GM18526 (cell line): ENCODE results near the gene MTG1.

ENCODE experiments used
- POLR2A ChIP-seq: IDR thresholded peaks from 3 replicates; pipeline ENCODE4 v1.6.1; 2011; ENCODE audit not compliant: insufficient read length; ENCODE audit errors: extremely low read depth

The MTG1 gene

DNA sequence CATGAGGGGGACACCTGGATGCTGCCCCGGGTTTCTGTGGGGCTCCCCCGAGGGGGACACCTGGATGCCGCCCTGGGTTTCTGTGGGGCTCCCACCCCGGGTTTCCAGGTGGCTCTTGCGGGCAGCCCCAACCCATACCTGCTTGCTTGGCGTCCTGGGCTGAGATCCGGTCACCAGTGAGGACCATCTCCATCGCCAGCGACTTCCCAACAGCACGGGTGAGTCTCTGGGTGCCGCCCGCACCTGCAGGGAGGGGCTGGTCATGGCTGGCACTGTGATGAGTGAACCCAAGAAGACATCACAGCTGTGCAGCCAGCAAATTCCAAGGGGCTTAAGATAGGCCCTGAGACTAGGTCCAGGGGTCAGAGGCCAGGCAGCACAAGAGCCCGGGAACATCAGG, 27.2 kb upstream of the MTG1 start:
- TF ChIP-seq POLR2A: no peak

DNA sequence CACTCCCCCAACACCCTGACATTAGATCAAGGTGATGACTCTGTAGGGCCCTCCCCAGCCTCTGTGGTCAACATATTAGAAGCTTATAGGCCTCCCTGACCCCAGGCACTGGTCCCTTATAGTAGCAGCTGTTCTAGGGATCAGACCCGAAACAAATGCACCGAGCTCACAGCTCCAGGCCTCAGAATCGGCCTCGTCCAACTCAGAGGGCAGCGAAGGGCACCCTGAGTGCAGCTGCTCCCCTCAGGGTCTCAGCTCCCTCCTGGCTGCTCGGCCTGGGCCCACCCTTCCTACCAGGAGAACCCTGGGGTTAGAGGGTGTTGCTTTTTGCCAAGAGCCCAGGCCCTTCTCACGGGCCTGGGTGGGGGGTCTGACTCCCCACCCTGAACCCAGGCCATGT, 25.8 kb upstream of the MTG1 start:
- no peak for TF ChIP-seq POLR2A

DNA sequence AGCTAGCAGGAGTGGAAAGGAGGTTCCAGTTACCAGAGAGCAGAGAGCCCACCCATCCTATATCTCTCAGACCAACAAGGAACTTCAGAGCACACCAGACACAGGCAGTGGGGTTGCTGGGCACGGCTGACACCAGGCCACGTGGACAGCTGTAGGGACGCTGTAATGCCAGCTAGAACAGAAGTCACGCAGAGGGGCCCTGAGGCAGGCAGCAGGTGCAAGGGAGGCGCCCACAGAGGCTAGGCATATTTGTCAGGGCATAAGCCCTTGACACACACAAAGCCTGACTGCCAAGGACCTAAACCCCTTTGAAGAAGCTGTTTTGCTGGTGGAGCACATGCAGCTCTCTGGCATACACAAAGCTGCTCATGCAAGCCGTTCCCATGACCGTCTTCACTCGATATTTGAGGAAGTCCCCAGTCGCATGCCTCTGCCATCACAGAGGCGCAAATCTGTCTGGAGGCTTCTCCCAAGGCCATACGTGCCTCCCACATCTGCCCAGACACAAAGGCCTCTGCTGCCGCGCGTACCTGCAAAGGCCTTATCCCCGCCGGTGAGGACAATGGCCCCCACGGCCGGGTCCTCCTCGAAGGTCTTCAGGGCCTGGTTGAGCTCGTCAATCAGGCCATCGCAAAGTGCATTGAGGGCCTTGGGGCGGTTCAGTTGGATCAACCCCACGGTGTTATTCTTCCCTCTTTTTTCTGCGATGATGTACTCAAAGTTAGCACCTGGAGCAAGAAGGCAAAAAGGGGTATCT, 23.7 kb upstream of the MTG1 start:
- TF ChIP-seq POLR2A: no peak

DNA sequence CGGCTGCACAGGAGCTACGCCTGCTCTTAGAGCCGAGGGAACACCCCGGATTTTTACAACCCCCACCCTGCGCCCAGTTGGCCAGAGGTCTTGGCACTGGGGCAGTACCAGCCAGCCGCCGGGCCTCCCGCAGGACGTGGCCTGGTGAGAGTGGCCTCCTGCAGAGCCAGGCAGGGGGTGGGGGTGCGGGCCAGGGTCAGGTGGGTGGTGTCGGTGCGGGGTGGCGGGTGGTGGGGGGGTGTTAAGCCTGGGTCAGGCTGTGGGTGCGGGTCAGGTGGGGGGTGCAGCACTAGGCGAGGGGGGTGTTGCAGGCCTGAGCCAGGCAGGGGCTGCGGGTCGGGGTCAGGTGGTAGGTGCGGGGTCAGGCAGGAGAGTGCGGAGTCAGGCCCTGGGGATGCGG, 21.4 kb upstream of the MTG1 start:
- no peak for TF ChIP-seq POLR2A

DNA sequence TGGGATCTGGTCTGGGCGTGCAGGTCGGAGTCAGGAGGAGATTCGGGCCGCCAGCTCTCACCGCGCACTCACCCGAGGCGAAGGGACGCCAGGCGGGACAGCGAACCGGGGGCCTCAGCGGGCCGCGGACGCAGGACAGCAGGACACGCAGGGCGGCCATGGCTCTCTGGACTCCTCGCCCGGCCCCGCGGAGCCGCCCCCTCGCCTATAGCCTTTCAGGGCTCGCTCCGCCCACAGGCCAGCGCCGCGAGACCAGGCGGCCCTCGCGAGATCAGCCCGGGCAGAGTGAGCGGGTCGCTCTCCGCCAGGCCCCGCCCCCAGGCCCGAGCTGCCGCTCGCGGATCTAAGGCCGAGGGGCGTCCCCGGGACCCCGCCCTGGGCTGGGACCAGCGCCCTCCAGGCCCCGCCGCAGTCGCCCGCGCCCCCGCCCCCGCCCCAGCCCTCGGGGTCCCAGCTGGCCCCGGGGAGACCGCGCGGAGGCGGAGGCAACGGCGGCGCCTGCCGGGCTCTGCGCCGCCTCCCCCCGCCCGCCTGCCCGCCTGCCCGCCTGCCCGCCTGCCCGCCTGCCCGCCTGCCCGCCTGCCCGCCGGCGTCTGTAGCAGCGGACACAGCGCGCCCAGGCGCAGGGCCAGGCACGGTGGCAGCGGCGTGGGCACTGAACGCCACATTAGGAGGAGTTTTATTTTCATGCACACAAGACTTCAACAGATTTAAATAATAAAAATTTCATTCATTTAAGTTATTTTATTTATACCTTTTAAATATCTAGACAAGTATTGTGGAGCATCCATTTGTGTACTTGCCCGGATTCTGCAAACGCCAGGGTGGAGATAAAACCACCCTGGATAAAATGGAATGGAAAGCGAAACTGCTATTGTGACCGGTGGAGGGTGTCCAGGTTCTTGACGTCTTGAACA, 20.5 kb upstream of the MTG1 start, which contains the start of gene ECHS1:
ECHS1 (minus strand) TSS at position 181 of the 917 bp plus-strand sequence; CDS start at position 160, 21 bp downstream.
- TF ChIP-seq POLR2A: peak; percentile 76

DNA sequence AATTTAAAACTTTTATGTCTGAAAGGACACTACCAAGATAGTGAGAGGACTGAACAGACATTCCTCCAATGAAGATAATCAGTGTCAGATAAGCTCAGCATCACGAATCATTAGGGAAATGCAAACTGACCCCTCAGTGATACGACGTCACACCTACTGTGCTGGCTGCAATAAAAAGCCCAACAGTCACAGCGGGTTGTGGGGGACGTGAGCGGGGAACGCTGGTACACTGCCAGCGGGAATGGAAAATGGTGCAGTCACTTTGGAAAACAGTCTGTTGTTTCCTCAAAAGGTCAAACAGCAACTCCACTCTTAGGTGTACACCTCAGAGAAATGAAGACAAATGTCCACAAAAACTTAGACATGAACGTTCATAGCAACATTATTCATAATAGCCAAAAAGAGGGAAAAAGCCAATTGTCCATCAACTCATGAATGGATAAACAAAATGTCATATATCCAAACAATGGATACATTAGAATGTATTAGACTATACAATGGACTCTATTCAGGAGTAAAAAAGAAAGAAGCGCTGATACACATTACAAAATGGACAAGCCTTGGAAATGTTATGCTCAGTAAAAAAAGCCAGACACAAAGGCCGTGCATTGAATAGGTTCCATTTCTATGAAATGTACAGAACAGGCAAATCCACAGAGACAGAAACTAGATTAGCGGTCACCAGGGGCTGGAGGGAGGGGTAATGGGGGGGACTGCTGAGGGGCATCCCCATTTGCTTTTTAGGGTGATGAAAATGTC, 18.4 kb upstream of the MTG1 start:
- TF ChIP-seq POLR2A: no peak

DNA sequence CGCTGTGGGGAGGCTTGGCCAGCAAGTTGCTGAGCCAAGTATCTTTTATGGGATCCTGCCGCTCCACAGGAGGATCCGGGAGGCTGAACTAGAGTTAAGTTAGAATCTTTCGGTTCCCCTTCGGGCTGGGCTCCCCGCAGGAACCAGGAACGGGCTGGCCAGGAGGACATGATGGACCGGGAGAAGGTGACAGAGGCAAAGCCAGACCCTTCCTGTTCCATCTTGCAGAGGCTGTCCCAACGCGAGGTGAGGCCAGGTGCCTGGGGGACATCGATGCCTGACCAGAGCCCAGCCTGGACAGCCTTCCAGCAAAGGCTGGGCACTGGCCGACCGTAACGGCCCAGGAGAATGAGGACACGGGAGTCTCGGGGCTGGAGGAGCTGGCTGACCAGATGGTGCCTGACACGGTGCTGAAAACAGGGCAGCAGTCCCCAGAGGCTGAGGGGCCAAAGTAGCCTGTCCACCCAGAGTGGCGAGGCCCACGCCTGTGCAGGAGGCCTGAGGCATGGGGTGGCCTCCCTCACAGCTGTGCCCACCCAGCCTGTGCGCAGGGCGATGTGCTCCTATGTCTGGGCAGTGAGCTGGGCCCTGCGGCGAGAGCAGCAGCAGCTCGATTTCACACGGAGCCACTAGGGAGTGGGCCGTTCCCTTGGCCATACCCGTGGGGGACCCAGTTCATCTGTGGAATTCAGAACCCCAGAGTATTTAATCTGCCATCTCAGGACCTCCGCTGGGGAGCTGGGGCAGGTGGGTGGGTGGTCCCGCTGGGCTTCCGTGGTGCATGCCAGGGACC, 16.7 kb upstream of the MTG1 start:
- TF ChIP-seq POLR2A: no peak

DNA sequence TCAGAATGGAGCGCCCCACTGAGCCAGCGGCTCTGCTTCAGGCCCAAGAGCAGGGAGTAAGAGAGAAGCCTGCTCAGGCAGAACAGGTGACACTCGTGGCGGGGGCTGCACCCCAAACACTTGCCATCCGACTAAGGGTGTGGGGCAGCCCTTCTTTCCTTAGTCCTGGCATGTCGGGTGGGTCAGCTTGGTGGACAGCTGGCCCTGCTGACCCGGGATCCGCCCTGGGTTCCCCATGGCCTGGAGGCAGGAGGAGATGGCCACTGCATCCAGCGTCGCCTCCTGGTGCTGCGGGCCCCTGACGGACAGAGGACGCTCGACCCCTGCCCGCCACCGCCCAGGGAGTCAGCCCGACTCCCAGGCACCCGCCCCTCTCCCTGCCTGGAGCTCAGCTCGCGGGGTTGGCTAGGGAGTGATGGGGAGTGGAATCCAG, 16.1 kb upstream of the MTG1 start:
- TF ChIP-seq POLR2A: no peak

DNA sequence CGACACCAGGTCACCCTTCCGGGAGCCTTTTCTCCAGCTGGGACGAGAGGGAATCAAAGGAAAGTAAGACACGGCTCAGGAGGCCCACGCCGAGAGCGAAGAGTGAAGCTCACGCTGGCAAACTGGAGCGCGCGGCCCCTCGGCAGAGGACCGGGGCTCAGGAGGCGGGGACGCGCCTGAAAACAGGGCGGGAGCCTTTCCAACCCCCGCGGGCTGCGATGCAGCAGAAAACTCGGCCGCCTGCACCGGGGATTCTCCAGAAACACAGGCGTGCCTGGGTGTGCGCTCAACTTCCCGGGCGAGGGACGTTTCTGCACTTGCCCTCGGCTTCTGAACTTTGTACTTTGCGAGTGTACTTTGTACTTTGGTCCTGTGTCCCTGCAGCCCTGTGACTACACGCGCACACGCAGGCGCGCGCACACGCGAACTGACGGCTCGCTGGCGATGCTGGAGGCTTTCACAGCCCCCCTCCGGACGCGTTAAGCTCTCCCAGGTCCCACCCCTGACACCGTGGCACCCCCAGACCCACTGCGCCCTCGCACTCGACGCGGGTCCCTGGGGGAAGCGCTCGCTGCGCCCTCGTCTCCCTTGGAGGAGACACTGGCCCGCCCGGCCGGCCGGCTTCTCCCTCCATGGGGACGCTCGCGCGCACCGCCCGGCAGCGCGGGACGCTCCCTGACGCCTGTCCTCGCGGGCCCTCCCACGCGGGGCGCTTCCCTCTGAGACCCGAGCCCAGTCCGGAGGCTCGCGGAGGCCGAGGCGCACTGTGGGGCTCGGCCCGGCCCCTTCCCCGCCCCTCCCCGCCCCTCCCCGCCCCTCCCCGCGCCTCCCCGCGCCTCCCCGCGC, 15.5 kb upstream of the MTG1 start:
- TF ChIP-seq POLR2A: no peak

DNA sequence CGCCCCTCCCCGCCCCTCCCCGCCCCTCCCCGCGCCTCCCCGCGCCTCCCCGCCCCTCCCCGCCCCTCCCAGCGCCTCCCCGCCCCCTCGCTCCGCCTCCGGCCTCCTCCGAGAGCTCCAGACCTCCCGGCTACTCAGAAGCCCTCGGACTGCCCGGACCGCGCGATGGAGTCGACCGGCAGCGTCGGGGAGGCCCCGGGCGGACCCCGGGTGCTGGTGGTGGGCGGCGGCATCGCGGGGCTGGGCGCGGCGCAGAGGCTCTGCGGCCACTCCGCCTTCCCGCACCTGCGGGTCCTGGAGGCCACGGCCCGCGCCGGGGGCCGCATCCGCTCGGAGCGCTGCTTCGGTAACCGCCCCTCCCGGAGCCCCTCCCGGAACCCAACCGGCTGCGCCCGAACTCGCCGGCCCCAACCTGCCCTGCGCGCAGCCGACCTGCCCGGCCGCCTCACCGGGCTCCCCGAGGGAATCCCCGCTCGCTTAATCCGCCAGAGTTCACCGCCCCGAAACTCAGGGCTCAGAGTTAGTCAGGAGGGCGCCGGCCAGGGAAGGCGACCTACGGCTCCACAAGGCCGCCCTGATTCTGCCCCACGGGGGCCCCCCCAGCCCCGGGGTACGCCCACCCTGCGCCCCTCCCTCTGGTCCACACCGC, 14.7 kb upstream of the MTG1 start, which contains the start of gene PAOX:
PAOX (plus strand) TSS at position 111 of the 649 bp plus-strand sequence; CDS start at position 166, 55 bp downstream.
- TF ChIP-seq POLR2A: peak; percentile 48

DNA sequence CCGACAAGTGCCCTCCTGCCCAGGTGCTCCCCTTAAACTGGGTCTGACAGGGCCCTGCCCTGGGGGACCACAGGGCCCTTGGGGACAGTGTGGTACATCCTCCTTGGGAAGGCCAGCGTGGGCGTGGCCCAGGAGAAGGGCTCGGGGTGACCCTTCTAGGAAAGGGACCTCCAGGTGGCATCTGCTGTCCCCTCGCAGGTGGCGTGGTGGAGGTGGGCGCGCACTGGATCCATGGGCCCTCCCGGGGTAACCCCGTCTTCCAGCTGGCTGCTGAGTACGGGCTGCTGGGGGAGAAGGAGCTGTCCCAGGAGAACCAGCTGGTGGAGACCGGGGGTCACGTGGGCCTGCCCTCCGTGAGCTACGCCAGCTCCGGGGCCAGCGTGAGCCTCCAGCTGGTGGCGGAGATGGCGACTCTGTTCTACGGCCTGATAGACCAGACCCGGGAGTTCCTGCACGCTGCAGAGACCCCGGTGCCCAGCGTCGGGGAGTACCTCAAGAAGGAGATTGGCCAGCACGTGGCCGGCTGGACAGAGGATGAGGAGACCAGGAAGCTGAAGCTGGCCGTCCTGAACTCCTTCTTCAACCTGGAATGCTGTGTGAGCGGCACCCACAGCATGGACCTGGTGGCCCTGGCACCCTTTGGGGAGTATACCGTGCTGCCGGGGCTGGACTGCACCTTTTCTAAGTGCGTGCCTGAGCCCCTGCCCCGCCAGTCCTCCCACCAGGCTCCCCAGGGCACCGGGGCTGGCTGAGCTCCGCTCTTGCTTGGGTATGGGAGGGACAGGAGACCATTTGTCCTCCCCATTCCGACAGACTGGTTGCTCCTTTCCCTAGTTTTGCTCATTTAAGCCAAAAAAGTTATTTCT, 13.9 kb upstream of the MTG1 start:
- TF ChIP-seq POLR2A: no peak

DNA sequence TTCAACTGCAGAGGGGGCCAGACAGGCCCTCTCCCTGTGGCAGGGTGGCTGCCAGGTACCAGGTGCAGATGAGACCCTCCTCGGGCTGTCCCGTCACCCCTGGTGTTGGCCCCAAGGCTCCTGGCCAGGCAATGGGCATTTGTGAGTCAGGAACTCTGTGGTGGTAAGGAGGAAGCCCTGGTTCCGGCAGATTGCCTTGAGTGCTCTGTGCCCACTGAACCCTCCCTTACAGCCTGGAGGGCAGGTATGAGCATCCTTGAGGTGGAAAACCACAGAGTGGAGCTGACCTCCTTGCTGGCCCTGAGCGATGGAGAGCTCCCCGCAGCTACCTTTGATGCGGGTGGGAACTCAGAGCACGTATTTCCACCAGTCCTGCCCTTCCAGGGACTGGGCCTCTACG, 12.9 kb upstream of the MTG1 start:
- TF ChIP-seq POLR2A: no peak

DNA sequence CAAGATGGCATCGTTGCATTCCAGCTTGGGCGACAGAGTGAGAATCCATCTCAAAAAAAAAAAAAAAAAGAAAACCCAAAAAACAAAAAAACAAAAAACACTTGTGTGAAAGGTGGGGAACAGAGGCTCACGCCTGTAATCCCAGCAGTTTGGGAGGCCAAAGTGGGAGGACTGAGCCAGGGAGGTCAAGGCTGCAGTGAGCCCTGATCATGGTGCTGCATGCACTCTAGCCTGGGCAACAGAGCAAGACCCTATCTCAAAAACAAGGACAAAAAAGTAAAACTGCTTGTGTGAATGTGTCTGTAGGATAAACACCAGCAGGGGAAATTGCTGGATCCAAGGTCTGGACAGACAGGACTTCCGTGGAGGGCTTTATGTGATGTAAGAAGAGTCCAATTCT, 10.4 kb upstream of the MTG1 start:
- TF ChIP-seq POLR2A: no peak

DNA sequence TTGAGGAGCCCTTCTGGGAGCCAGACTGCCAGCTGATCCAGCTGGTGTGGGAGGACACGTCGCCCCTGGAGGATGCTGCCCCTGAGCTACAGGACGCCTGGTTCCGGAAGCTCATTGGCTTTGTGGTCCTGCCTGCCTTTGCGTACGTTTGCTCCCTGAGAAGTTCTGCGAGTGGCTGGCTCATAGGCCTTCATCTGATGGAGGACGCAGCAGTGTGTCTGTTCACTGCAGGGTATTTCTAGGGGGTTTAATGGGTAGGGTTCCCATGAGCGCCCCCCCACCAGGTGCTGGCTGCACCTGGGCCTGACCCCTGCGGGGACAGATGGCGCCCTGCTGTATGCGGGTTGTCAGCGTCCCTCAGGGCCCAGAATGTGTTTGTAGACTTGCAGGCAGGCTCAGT, 9.9 kb upstream of the MTG1 start:
- no peak for TF ChIP-seq POLR2A
